Measurements from ENCODE around the gene ABR.

The ABR gene

DNA sequence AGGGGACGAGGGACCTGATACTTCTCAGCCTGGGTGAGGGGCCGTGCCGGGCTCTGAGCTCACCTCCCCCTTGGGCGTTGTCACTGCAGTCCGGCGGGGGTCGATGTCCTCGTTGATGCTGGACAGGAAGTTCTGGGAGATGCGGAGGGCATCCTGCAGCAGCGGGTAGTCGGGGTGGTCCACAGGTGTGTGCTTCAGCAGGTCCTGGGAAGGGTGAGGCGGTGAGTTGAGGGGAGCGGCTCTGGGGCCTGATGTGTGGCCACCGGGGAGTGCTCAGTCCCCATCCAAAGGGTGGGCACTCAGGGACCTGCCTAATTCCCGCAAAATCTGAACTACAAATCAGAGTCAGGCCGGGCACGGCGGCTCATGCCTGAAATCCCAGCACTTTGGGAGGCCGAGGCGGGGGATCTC lies 107.2 kb downstream of the ABR start:
- H3K9ac ChIP-seq (ENCODE audit: low read length), result no peak overlapping the region
- H3K79me2 ChIP-seq (ENCODE audit: low read length), result peaks cover 17% of the 10 kb centered on the region
- H3K27ac ChIP-seq (ENCODE audit: low read length), result no peak overlapping the region
- peaks cover 27% of the 10 kb centered on the region for H3K4me1 ChIP-seq (ENCODE audit: low read length)
- H3K9me3 ChIP-seq (replicated peaks; ENCODE audit: insufficient read depth, low read length), result no peaks in the 10 kb centered on the region
- DNase-seq, result no peak
- TF ChIP-seq EZH2 (optimal IDR thresholded peaks at IDR 0.05; ENCODE audit: low read depth, low read length) (no peak), EZH2phosphoT487 (IDR thresholded peaks at IDR 0.05; ENCODE audit: low read length) (no peak)
- TF ChIP-seq, protein P1, sequence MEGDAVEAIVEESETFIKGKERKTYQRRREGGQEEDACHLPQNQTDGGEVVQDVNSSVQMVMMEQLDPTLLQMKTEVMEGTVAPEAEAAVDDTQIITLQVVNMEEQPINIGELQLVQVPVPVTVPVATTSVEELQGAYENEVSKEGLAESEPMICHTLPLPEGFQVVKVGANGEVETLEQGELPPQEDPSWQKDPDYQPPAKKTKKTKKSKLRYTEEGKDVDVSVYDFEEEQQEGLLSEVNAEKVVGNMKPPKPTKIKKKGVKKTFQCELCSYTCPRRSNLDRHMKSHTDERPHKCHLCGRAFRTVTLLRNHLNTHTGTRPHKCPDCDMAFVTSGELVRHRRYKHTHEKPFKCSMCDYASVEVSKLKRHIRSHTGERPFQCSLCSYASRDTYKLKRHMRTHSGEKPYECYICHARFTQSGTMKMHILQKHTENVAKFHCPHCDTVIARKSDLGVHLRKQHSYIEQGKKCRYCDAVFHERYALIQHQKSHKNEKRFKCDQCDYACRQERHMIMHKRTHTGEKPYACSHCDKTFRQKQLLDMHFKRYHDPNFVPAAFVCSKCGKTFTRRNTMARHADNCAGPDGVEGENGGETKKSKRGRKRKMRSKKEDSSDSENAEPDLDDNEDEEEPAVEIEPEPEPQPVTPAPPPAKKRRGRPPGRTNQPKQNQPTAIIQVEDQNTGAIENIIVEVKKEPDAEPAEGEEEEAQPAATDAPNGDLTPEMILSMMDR (IDR thresholded peaks at IDR 0.05; ENCODE audit: low read length), result no peak
- no peaks in the 10 kb centered on the region for H3K9me2 ChIP-seq (replicated peaks; ENCODE audit: insufficient read depth, low read length)
- H3K4me2 ChIP-seq (ENCODE audit: low read depth, low read length), result no peak overlapping the region
- H3K27me3 ChIP-seq (replicated peaks; ENCODE audit: insufficient read depth, low read length), result no peaks in the 10 kb centered on the region
- no peaks in the 10 kb centered on the region for H4K20me1 ChIP-seq (ENCODE audit: insufficient read depth, low read length)
- no peak overlapping the region for H3K4me3 ChIP-seq (ENCODE audit: low read length)
- H3F3A ChIP-seq (ENCODE audit: insufficient read depth, low read length), result peaks cover 23% of the 10 kb centered on the region
- H3K36me3 ChIP-seq (replicated peaks; ENCODE audit: insufficient read depth, low read length), result no peaks in the 10 kb centered on the region
- no peak overlapping the region for H2AFZ ChIP-seq (ENCODE audit: low read length)

GRCh38 chr17:1071103-1071825 lies 108.5 kb downstream of the ABR start:
- no peaks in the 10 kb centered on the region for H3K9me3 ChIP-seq (replicated peaks; ENCODE audit: insufficient read depth, low read length)
- peaks cover 13% of the 10 kb centered on the region for H3F3A ChIP-seq (ENCODE audit: insufficient read depth, low read length)
- H3K4me2 ChIP-seq (ENCODE audit: low read depth, low read length), result no peak overlapping the region
- no peak overlapping the region for H3K27ac ChIP-seq (ENCODE audit: low read length)
- H3K4me1 ChIP-seq (ENCODE audit: low read length), result peaks cover 17% of the 10 kb centered on the region
- no peaks in the 10 kb centered on the region for H3K27me3 ChIP-seq (replicated peaks; ENCODE audit: insufficient read depth, low read length)
- H4K20me1 ChIP-seq (ENCODE audit: insufficient read depth, low read length), result no peaks in the 10 kb centered on the region
- H3K36me3 ChIP-seq (replicated peaks; ENCODE audit: insufficient read depth, low read length), result no peaks in the 10 kb centered on the region
- no peaks in the 10 kb centered on the region for H3K9me2 ChIP-seq (replicated peaks; ENCODE audit: insufficient read depth, low read length)
- H2AFZ ChIP-seq (ENCODE audit: low read length), result no peak overlapping the region
- no peak overlapping the region for H3K4me3 ChIP-seq (ENCODE audit: low read length)
- no peak for DNase-seq
- no peak overlapping the region for H3K9ac ChIP-seq (ENCODE audit: low read length)
- TF ChIP-seq, protein P1 (IDR thresholded peaks at IDR 0.05; ENCODE audit: low read length), result no peak
- TF ChIP-seq EZH2 (optimal IDR thresholded peaks at IDR 0.05; ENCODE audit: low read depth, low read length) (no peak), EZH2phosphoT487 (IDR thresholded peaks at IDR 0.05; ENCODE audit: low read length) (no peak)
- H3K79me2 ChIP-seq (ENCODE audit: low read length), result peaks cover 17% of the 10 kb centered on the region

DNA sequence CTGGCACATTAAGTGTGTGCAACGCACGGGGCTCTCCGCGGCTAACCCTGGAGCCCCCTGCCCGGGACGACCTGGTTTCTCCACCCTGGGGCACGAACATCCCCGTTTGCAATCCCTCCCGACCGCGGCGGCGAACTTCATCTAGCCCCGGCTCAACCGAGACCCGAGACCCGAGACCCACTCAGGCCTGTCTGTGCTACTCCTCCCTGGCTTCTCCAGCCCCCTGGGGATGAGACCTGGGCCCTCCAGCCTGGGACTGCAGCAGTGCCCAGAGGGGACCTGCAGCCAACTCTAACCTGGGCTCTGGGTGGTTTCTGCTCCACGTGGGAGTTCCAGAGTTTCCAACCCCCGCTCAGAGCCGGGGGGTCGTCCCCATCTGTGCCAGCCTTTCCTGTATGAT lies 109.4 kb downstream of the ABR start:
- Histone ChIP-seq H3K4me1 (ENCODE audit: low read length) (peaks cover 12% of the 10 kb centered on the region), H4K20me1 (ENCODE audit: insufficient read depth, low read length) (no peaks in the 10 kb centered on the region), H3K4me3 (ENCODE audit: low read length) (no peak overlapping the region), H3K9me2 (replicated peaks; ENCODE audit: insufficient read depth, low read length) (no peaks in the 10 kb centered on the region), H3K9ac (ENCODE audit: low read length) (no peak overlapping the region), H2AFZ (ENCODE audit: low read length) (no peak overlapping the region), H3K27ac (ENCODE audit: low read length) (no peak overlapping the region), H3K9me3 (replicated peaks; ENCODE audit: insufficient read depth, low read length) (no peaks in the 10 kb centered on the region), H3K27me3 (replicated peaks; ENCODE audit: insufficient read depth, low read length) (no peaks in the 10 kb centered on the region), H3K79me2 (ENCODE audit: low read length) (peaks cover 17% of the 10 kb centered on the region), H3K4me2 (ENCODE audit: low read depth, low read length) (no peak overlapping the region), H3K36me3 (replicated peaks; ENCODE audit: insufficient read depth, low read length) (no peaks in the 10 kb centered on the region), H3F3A (ENCODE audit: insufficient read depth, low read length) (0 out of 2 replicates have a peak, but pooled peaks cover 6% of the 10 kb centered on the region)
- no peak for DNase-seq
- TF ChIP-seq, protein P1 (IDR thresholded peaks at IDR 0.05; ENCODE audit: low read length), result no peak
- no peak for TF ChIP-seq EZH2 (optimal IDR thresholded peaks at IDR 0.05; ENCODE audit: low read depth, low read length)
- no peak for TF ChIP-seq EZH2phosphoT487 (IDR thresholded peaks at IDR 0.05; ENCODE audit: low read length)

Measured in MM.1S (cell line).